Measurements from ENCODE around the gene C6orf132.
"Not testable (repeated sequence)": the region's sequence is repeated elsewhere in the genome, so short reads cannot be mapped to it uniquely, and the experiment has no call there.

The C6orf132 gene, protein sequence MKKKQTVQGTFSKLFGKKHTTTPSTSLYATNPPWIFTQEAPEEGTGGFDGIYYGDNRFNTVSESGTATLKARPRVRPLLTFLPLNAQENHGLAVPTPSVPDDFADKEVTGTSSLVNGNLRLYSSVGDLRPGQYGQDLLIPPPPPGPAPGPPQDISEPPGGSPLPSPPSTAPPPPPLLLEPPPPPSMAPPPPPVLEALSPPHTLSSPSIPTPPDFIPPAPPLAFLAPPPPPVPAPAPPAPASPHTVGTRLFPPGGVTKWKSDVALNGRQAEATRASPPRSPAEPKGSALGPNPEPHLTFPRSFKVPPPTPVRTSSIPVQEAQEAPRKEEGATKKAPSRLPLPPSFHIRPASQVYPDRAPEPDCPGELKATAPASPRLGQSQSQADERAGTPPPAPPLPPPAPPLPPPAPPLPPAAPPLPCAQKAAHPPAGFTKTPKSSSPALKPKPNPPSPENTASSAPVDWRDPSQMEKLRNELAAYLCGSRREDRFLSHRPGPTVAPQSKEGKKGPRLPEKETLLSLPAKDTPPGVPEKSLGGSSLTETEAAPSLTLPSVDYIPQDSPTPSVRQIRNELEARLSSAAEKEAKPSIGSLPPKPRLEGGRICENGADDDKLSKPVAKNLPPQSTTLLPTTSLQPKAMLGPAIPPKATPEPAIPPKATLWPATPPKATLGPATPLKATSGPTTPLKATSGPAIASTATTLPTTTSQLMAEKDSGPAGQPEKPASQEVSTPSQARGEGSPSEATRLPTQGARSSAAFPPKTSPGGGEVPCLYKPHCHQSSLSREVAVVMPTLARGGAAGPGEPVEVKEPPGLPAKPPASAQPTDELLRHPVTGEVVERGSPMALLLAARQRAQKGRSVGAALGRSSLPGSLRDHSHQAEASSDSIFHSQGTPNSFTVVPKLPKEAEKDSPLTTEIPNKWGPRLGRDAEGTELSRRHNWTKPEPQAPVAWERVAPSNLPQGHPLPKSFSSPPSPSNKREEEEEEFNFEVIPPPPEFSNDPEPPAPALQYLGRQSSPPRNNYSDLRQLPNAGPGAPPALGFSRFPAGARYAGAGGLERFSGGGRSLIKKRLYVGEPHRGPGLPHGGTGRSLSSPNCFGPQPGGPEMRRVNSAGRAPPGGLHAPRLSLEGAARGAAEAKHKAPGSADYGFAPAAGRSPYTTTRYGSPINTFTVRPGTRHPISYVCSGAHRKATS

GRCh38 chr6:42142118-42142835, at the start of gene C6orf132:
Gene C6orf132 (minus strand): TSS chr6:42142620. CDS start chr6:42142444, 176 bp downstream.
- no peak for DNase-seq

DNA sequence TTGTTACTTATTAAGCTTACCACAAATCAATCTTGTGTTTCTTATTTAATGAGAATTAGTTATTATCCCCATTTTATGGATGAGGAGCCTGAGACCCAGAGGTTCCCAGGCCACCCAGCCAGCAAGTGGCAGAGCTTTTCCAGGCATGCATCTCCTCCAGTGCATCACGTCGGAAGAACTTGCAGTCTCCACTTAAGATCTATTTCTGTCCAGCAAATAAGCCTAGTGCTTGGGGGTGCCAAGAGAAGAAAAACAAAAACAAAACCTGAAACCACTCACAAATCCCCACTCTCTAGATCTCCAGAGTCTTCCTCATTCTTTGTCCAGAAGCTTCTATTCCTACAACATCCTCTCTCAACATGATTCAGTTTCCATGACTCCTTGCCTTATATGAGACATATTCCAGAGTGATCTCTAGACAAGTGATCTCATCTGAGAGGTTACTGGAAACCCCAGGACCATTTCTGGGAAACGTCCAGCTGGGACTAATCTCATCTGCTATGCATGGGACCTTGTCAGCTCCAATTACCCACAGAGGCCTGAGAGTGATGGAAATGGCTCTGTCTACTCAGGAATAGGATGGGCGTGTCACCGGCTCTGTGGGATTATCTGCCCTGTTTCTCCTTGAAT, 48.2 kb upstream of the C6orf132 start:
- DNase-seq, result no peak

- DNase-seq, result no peak
Observed at GRCh38 chr6:42188406-42188805, 46.0 kb upstream of the C6orf132 start.

- no peak for DNase-seq
Observed at GRCh38 chr6:42185597-42185996, 43.2 kb upstream of the C6orf132 start.

DNA sequence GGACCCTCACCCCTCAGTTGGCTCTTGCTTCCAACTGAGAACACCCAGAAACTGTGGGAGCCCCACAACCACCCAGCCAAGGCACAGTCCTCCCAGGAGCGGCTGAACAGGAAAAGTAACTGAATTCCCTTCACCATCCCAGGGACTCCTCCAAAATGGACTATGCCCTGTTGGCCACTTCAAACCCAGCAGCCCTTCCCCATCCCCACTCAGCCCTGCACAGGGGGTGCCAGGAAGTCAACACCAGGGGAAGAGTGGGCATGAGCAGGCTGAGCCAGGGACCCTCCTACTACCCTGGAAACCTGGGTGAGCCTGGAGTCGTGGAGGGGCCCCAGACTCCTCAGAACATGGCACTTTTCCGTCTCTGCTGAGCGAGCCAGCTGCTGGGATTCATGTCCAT, 42.1 kb upstream of the C6orf132 start:
- DNase-seq, result no peak

- no peak for DNase-seq
Observed at GRCh38 chr6:42182101-42182500, 39.7 kb upstream of the C6orf132 start.

GRCh38 chr6:42179945-42180313, 37.5 kb upstream of the C6orf132 start:
- no peak for DNase-seq

DNA sequence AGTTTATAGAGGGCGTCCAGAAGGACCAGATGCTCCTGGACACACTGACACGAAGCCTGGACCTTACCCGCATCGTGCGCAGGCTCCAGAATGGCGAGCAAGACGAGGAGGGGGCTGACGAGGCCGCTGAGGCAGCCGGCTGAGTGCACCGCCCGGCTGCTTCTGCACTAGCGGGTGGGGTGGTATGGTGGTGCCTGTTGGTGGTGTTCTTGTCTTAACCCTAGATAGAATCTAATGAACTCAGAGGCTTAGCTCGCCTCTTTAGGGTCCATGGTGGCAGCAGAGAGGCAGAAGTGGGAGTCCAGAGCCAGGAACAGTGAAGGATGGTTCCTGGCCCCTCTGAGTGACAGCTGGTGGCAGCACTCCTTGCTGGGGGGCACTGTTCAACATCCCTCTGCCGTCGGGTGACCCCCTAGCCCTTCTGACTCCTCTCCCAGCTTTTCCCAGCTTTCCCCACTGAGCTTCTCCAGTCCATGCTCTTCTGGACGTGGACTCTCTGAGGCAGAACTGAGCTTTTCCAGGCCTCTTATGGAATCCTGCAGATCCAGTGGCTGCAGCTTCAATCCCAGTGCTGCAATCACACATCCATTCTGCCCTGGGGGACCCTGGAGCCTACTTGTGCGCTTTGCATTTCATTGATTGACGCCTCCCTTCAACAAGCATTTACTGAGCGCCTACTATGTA, 37.0 kb upstream of the C6orf132 start:
- no peak for DNase-seq

DNA sequence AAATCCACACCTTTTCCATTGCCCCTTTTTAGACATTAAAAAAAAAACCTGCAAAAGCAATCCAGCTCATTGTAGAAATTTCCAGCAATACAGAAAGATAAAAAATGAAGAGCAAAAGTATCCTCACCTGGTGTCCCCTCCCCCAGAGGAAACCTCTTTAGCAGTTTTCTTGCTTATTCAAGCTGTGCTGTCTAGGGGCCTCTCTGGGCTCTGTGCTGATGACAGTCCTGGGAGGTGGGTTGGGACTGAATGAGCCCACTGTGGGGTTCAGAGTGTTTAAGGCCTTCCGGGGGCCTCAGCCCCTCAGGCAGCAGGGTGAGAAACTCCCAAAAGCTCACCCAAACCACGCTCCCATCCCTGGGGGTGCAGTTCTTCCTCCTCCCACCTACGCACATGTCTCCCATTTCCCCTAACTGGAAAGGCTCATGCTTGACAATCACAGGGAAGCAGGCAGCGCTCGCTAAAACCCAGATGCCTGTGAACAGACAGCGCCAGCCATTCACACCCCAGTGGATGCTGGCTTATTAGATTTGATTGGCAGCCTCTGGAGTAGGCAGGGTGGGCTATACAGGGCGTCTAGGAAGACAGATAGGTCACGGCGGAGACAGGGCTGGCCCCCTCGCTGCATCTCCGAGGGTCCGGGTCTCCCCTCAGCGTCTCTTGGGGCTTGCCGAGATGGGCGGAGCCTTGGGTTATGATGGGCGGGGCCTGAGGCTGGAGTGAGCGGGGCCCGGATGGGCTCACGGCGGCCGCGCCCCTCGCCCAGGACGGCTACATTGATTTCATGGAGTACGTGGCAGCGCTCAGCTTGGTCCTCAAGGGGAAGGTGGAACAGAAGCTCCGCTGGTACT, 35.3 kb upstream of the C6orf132 start:
- DNase-seq, result no peak

DNA sequence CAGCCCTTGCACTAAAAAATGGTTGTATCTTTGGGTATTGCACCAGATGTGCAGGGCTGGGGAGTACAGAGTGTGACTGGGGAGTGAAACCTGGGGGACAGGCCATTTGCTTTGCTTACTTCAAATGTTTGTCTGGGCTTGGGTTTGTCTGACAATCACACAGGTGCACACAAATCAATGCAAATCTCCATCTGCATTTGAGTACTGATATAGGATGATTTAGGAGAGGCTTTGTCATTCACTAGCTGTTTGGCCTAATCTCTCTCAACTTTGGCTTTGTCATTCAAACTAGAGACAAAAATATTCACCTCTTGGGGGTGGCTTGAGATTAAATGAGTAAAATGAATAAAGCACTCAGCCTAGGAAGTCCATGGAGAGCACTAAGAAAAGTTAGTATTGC, 34.6 kb upstream of the C6orf132 start:
- no peak for DNase-seq

DNA sequence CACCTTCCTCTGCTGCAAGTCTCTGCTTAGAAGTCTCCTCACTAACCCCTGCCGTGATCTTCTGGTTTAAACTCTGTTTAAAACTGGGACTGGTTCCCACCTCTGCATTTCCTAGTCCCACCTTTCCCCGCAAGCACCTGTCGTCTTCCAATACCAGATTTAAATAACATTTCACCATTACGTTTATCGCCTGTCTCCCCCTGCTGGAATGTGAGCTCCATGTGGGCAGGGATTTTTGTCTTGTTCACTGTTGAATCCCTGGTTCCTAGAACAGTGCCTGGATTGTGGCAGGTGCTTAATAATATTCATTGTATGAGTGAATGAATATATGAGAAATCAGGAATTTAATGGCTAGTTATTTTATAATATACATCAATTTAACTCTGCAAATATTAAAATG, 33.4 kb upstream of the C6orf132 start:
- DNase-seq, result no peak

- DNase-seq, result no peak
Observed at GRCh38 chr6:42173101-42173500, 30.7 kb upstream of the C6orf132 start, which contains the start of gene GUCA1A. Gene GUCA1A (plus strand): TSS chr6:42173364. CDS start chr6:42173614, 250 bp downstream.

DNA sequence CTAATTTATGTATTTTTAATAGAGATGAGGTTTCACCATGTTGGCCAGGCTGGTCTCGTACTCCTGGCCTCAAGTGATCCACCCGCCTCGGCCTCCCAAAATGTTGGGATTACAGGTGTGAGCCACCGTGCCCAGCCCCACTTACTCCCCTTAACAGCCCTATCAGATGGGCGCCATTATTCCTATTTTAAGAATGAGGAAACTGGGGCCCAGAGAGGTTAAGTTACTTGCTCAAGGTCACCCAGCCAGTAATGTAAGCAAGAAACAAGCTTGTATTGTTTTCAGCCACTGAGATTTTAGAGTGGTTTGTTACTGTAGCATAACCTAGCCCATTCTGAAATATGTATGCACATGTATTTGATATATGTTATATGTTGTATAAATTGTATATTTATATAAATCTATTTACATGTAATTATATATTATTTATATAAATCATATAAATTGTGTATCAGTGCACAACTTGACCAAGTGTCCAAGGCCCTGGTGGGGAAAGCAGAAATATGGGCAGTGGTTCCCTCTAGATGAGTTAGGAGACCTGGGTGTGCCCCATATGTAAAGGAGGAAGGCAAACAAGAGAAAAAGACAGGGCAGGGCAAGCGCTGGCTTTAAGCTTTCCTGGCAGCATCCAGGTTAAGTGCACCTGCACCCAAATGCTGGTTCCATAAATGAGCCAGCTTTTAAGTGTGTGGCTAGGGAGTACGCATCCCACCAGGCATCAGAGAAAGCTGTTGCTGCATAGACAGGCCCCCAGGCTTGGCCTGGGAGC, 29.6 kb upstream of the C6orf132 start:
- DNase-seq, result no peak

DNA sequence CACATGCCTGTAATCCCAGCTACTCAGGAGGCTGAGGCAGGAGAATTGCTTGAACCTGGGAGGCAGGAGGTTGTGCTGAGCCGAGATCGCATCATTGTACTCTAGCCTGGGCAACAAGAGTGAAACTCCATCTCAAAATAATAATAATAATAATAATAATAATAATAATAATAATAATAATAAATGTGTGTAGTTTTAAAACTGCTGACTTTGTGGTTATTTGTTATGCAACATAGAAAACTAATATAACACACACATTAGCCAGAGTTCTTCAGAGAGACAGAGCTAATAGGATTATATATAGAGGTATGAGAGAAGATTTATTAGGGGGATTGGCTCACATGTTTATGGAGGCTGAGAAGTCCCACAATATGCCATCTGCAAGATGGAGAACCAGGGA, 27.4 kb upstream of the C6orf132 start:
- not testable (repeated sequence) for DNase-seq

- DNase-seq, result no peak
Observed at GRCh38 chr6:42168650-42169049, 26.2 kb upstream of the C6orf132 start.

DNA sequence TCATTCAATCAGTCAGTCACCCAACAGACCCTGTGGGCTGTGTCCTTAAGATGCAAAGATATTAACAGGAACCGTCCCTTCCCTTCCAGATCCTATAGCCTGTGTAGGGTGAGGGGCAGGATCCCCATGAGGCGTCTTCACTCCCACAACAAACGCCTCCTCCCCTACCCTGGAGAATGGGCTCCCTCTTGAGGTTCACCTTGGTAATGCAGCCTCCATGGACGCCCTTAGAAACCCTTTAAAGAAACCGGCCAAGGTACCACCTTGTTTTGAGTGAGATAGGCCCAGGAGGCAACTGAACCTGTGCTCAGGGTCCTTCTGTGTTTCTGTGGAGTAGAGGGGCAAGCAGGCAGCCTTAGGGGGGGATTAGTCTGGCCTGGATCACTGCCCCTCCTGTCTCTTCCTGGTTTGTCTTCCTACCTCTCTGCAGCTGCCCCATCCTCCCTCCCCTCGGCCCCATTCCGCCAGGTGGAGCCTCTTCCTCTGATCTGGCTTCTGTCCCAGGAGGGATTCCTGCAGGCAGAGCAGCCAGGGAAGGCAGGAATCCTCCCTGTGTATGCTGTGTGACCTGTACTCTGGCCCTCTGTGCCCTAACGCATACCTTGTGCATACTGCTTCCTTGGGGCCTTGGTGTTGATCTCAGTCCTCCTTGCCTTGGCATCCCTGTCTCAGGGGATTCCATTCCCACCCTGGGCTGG, 24.2 kb upstream of the C6orf132 start:
- peak; percentile 85 for DNase-seq

DNA sequence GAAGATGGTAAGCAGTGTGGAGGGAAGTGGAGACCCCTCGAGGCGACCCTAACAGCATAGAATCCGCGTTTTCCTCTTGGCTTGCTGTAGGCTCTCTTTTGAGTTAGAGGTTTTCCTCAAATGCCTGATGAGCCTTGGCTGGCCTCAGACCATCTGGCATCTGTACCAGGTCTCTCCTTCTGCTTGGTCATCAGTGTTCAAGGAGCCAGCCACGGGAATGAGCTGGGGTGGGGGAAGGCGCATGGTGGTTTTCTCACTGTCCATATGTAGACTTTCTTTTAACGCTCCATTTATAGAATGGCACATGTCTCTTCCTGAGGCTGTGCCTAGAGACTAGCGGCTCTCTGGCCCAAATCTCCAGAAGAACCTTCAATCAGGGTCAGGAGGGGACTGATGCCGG, 22.6 kb upstream of the C6orf132 start:
- DNase-seq, result no peak

DNA sequence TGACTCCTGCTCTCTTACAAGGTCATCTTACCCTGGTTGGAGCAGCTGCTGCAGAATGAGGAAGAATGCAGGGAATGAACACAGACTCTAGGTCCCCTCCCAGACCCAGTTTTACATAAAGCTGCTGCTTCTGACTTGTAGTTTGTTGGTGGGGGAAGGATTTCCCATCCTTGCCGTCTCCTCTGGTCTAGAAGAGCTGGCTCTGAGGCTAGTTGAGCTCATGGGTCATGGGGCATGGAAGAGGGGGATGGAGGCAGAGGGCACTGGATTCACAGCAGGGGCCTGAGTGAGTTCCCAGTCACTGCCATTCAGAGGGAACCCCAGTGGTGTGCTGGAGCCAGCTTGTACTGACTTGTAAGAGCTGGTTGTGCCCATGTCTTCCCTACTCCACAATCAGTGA, 21.6 kb upstream of the C6orf132 start:
- no peak for DNase-seq

DNA sequence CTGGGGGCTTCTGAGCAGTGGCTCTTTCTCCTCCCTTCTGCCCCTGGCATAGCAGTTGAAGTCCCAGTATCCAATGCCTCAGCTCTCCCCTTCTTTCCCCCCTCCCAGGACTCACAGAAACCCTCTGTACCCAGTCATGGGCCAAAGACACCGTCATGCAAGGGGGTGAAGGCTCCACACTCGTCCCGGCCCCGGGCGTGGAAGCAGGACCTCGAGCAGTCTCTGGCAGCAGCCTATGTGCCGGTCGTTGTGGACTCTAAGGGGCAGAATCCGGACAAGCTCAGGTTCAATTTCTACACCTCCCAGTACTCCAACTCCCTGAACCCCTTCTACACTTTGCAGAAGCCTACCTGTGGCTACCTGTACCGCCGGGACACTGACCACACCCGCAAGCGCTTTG, 20.4 kb upstream of the C6orf132 start:
- no peak for DNase-seq

Measured in activated CD4-positive, alpha-beta T cell treated with anti-CD3 and anti-CD28 coated beads, Interleukin-2, Interleukin-6, amounts not matched to agents 100 ng/mL and 50 ng/mL, durations not matched to agents 16 hours and 8 hours (primary cell).